Measurements from ENCODE around the gene KLHL26. TPM values are rescaled to one million over a fixed set of nuclear protein-coding genes. Genes with fewer than 3 reads are reported as not detected.
A peak's percentile ranks its signal among the peaks of the same experiment; 100 is the strongest.

KLHL26 gene
- total and polyA plus RNA-seq, 9 of the 15 experiments (the other 6 are each of a cell fraction or from before 2014, with no cell fraction given) = 0.13 to 13.3 (median 1.4) TPM

DNA sequence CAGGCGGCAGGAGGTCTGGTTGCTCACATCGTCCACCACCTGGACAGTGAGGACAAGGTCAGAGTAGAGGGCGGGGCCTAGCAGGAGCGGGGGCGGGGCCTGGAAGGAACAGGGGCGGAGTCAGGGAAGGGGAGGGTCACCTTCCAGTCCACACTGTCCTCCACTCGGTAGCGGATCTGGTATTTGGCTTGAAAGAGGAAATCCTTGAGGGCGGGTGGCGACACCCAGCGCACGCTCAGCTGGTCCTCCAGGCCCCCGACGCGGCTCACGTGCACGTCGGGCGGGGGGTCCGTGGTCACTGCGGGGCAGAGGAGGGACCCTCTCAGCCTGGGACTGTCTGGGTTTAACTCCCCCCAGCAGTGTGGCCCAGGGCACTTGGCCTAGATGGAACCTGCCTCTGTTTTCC is 40.1 kb upstream of the KLHL26 start (continued):
- TF ChIP-seq, protein P1, sequence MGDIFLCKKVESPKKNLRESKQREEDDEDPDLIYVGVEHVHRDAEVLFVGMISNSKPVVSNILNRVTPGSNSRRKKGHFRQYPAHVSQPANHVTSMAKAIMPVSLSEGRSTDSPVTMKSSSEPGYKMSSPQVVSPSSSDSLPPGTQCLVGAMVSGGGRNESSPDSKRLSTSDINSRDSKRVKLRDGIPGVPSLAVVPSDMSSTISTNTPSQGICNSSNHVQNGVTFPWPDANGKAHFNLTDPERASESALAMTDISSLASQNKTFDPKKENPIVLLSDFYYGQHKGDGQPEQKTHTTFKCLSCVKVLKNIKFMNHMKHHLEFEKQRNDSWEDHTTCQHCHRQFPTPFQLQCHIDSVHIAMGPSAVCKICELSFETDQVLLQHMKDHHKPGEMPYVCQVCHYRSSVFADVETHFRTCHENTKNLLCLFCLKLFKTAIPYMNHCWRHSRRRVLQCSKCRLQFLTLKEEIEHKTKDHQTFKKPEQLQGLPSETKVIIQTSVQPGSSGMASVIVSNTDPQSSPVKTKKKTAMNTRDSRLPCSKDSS (IDR thresholded peaks at IDR 0.05; ENCODE audit: low read depth, partially characterized antibody) = no peak
- TF ChIP-seq THRAP3 (IDR thresholded peaks at IDR 0.05; ENCODE audit: borderline replicate concordance) (no peak), ZNF311 (CRISPR knock-in tag; IDR thresholded peaks at IDR 0.05) (no peak), MIER1 (IDR thresholded peaks at IDR 0.05; ENCODE audit: low read depth) (no peak), ZNF253 (CRISPR knock-in tag; conservative IDR thresholded peaks at IDR 0.05) (no peak), CBX3 (IDR thresholded peaks at IDR 0.05; ENCODE audit: borderline replicate concordance in 1 of 2, low read length in 2 of 2) (peak in 1 of 2 experiments; percentile 24; a peak in 1 of 3 replicates), EGR1 (conservative IDR thresholded peaks at IDR 0.05) (peak; percentile 48), ADNP (tag; IDR thresholded peaks at IDR 0.05) (no peak), PTTG1 (tag; IDR thresholded peaks at IDR 0.05; ENCODE audit: low read depth) (no peak), TFAM (CRISPR knock-in tag; conservative IDR thresholded peaks at IDR 0.05) (no peak), EWSR1 (IDR thresholded peaks at IDR 0.05; ENCODE audit: borderline replicate concordance, low read depth, partially characterized antibody) (no peak), ZSCAN32 (CRISPR knock-in tag; IDR thresholded peaks at IDR 0.05) (no peak)
- TF ChIP-seq, protein P2, sequence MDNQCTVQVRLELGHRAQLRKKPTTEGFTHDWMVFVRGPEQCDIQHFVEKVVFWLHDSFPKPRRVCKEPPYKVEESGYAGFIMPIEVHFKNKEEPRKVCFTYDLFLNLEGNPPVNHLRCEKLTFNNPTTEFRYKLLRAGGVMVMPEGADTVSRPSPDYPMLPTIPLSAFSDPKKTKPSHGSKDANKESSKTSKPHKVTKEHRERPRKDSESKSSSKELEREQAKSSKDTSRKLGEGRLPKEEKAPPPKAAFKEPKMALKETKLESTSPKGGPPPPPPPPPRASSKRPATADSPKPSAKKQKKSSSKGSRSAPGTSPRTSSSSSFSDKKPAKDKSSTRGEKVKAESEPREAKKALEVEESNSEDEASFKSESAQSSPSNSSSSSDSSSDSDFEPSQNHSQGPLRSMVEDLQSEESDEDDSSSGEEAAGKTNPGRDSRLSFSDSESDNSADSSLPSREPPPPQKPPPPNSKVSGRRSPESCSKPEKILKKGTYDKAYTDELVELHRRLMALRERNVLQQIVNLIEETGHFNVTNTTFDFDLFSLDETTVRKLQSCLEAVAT (IDR thresholded peaks at IDR 0.05) = no peak
- TF ChIP-seq, protein P3, sequence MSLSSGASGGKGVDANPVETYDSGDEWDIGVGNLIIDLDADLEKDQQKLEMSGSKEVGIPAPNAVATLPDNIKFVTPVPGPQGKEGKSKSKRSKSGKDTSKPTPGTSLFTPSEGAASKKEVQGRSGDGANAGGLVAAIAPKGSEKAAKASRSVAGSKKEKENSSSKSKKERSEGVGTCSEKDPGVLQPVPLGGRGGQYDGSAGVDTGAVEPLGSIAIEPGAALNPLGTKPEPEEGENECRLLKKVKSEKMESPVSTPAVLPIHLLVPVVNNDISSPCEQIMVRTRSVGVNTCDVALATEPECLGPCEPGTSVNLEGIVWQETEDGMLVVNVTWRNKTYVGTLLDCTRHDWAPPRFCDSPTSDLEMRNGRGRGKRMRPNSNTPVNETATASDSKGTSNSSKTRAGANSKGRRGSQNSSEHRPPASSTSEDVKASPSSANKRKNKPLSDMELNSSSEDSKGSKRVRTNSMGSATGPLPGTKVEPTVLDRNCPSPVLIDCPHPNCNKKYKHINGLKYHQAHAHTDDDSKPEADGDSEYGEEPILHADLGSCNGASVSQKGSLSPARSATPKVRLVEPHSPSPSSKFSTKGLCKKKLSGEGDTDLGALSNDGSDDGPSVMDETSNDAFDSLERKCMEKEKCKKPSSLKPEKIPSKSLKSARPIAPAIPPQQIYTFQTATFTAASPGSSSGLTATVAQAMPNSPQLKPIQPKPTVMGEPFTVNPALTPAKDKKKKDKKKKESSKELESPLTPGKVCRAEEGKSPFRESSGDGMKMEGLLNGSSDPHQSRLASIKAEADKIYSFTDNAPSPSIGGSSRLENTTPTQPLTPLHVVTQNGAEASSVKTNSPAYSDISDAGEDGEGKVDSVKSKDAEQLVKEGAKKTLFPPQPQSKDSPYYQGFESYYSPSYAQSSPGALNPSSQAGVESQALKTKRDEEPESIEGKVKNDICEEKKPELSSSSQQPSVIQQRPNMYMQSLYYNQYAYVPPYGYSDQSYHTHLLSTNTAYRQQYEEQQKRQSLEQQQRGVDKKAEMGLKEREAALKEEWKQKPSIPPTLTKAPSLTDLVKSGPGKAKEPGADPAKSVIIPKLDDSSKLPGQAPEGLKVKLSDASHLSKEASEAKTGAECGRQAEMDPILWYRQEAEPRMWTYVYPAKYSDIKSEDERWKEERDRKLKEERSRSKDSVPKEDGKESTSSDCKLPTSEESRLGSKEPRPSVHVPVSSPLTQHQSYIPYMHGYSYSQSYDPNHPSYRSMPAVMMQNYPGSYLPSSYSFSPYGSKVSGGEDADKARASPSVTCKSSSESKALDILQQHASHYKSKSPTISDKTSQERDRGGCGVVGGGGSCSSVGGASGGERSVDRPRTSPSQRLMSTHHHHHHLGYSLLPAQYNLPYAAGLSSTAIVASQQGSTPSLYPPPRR (CRISPR knock-in tag; IDR thresholded peaks at IDR 0.05; ENCODE audit: borderline replicate concordance) = no peak
- TF ChIP-seq, protein P4, sequence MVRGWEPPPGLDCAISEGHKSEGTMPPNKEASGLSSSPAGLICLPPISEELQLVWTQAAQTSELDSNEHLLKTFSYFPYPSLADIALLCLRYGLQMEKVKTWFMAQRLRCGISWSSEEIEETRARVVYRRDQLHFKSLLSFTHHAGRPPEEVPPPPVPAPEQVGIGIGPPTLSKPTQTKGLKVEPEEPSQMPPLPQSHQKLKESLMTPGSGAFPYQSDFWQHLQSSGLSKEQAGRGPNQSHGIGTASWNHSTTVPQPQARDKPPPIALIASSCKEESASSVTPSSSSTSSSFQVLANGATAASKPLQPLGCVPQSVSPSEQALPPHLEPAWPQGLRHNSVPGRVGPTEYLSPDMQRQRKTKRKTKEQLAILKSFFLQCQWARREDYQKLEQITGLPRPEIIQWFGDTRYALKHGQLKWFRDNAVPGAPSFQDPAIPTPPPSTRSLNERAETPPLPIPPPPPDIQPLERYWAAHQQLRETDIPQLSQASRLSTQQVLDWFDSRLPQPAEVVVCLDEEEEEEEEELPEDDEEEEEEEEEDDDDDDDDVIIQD (CRISPR knock-in tag; IDR thresholded peaks at IDR 0.05) = no peak
- TF ChIP-seq, protein P5, sequence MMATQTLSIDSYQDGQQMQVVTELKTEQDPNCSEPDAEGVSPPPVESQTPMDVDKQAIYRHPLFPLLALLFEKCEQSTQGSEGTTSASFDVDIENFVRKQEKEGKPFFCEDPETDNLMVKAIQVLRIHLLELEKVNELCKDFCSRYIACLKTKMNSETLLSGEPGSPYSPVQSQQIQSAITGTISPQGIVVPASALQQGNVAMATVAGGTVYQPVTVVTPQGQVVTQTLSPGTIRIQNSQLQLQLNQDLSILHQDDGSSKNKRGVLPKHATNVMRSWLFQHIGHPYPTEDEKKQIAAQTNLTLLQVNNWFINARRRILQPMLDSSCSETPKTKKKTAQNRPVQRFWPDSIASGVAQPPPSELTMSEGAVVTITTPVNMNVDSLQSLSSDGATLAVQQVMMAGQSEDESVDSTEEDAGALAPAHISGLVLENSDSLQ (IDR thresholded peaks at IDR 0.05) = no peak
